Measurements from ENCODE around the gene TAPBP.
"Not testable (repeated sequence)": the region's sequence is repeated elsewhere in the genome, so short reads cannot be mapped to it uniquely, and the experiment has no call there.

Gene TAPBP

GRCh38 chr6:33296797-33297405, 17.0 kb downstream of the TAPBP start:
- DNase-seq (ENCODE audit: low read depth, low spot score) = no peak

DNA sequence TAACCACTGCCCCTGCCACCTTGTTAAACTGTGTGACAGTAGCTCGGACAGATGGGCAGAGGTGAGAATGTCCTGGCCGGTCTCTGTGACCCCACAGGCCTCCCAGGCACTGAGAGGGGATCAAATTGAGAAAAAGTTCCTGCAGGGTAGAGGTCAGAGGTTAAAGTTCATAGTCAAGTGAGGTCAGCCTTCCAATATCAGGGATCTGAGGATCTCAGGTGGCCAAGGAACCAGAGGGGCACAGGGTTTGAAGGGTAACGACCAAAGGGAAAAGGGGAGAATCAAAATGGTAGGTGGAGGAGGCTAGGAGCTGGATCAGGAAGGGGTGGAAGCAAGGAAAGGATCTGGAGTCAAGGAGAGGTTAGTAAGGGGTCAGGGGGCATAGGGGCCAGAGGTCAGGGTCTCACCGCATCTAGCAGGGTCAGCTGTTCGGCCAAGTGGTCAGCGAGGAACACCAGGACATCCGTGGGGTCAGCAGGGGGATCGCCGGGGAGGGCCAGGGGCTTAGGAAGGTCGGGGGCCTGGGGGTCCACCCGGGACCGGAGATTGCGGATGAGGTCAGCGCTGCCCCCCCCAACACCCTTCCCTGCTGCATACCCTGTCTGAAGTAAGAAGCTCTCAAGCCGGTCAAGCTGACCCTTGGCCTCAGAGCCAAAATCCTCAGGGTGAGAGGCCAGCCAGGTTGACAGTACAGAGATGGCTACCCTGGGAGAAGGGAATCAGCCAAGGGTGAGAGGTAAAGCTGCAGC, 18.1 kb downstream of the TAPBP start:
- DNase-seq (ENCODE audit: low read depth, low spot score) = no peak

DNA sequence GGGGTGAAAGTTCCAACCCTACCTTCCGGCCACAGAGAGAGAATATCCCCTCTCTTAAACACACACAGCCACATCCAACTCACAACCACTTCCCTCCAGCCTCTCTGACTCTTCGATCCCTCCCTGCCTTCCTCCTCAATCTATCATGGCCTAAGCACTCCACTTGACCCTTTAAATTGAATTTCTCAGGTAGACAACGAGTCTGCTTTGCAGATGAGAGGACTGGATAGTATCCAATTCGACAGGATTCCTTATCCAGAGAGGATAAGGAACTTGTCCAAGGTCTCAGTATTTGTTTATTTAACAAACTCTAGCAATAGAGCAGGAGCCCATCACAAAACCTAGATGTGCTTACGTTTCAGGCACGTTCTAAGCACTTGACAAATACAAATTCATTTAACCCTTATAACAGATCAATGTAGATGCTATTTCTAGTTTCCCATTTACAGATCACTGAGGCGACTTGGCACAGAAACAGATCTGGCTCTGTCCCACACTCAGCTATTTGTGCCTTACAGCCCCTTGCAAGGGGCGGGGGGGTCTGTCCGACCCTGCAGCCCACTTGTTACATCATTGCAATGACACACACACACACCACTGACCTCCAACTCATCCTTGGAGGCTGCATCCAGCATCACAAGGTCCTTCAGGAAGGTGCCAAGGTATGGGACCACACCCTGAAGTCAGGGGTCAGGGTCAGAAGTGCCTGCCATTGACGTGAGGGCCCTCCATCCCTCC, 19.6 kb downstream of the TAPBP start:
- no peak for DNase-seq (ENCODE audit: low read depth, low spot score)

GRCh38 chr6:33292996-33293682, 20.7 kb downstream of the TAPBP start:
- no peak for DNase-seq (ENCODE audit: low read depth, low spot score)

DNA sequence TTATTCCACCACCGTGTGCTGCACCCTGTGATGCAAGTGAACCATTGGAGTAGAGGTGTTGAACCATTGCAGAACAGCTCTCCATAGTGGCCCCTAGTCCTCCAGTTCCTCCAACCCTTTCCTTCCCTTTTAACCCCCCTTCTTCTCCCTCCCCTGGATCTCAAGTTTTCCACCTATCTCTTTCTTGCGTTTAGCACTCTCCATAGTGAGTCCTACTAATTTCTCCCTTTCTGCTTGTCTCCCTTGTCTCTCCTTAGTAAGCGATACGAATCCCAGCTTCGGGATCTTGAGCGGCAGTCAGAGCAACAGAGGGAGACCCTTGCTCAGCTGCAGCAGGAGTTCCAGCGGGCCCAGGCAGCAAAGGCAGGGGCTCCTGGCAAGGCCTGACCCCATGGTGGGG, 23.4 kb downstream of the TAPBP start:
- DNase-seq (ENCODE audit: low read depth, low spot score) = no peak

GRCh38 chr6:33289784-33290315, 24.0 kb downstream of the TAPBP start:
- DNase-seq (ENCODE audit: low read depth, low spot score) = no peak

DNA sequence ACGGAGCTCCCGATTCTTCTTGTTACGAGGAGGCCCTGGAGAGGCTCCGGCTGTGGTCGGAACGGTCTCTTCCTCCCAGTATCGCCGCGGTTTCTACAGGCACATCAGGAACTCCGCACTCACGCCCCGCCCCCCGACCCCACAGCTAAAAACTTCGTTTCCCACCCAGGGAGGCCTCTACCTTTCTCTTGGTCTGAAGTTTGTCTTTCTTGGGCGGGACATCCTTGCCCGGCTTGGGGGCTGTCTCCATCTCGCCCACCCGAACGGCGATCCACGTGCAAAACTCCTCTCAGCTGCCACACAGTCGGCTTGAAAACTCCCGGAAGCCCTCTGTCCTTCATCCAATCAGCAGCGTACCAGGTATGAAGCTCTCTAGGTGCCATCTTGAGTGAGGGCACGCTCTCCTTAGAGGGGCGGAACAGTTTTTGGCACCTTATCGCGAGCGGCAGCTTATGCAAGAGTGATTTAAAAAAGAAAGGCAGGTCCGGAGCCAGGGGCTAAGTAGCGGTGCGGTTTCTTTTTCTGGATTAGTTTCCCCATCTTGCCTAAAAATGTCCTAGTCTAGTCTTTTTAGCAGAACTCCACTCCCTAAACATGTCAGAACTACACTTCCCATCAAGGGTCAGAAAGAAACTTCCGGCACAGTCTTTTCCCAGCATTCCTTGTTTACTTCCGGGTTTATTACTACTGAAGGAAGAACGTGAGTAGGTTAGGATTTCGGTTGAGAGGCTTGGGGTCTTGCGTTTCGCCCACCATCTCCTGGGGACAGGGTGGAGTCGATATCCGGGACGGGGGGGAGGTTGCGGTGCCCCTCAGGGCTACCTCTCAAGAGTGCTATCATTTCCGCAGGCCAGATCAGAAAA, 24.7 kb downstream of the TAPBP start, which contains the start of the genes PFDN6 and WDR46:
Gene PFDN6, plus strand, starts transcription at position 681 of the 863 bp plus-strand sequence. CDS start 256 bp downstream, outside the sequence.
Gene WDR46, minus strand, starts transcription at position 319 of the 863 bp plus-strand sequence. Its CDS starts 69 bp downstream, at position 250.
- DNase-seq (ENCODE audit: low read depth, low spot score) = peak; percentile 92

- DNase-seq (ENCODE audit: low read depth, low spot score) = no peak
Observed at GRCh38 chr6:33288141-33288920, 25.5 kb downstream of the TAPBP start.

- no peak for DNase-seq (ENCODE audit: low read depth, low spot score)
Observed at GRCh38 chr6:33286946-33287914, 26.6 kb downstream of the TAPBP start.

DNA sequence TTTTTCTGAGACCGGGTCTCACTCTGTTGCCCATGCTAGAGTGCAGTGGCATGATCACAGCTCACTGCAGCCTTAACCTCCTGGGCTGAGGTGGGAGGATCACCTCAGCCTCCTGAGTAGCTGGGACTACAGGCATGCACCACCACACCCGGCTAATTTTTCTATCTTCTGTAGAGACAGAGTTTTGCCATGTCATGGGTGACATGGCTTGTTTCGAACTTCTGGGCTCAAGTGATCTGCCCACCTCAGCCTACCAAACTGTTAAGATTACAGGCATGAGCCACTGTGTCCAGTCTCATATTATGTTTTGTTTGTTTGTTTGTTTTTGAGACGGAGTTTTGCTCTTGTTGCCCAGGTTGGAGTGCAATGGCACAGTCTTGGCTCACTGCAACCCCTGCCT, 28.7 kb downstream of the TAPBP start:
- DNase-seq (ENCODE audit: low read depth, low spot score) = not testable (repeated sequence)

GRCh38 chr6:33280539-33280938, 33.3 kb downstream of the TAPBP start:
- no peak for DNase-seq (ENCODE audit: low read depth, low spot score)

- DNase-seq (ENCODE audit: low read depth, low spot score) = peak; percentile 65
Observed at GRCh38 chr6:33279971-33280511, 33.8 kb downstream of the TAPBP start.

GRCh38 chr6:33279257-33279695, 34.6 kb downstream of the TAPBP start:
- no peak for DNase-seq (ENCODE audit: low read depth, low spot score)

- DNase-seq (ENCODE audit: low read depth, low spot score) = no peak
Observed at GRCh38 chr6:33278810-33279209, 35.1 kb downstream of the TAPBP start.

- no peak for DNase-seq (ENCODE audit: low read depth, low spot score)
Observed at GRCh38 chr6:33278392-33278741, 35.5 kb downstream of the TAPBP start.

- DNase-seq (ENCODE audit: low read depth, low spot score) = no peak
Observed at GRCh38 chr6:33277663-33278391, 36.1 kb downstream of the TAPBP start.

DNA sequence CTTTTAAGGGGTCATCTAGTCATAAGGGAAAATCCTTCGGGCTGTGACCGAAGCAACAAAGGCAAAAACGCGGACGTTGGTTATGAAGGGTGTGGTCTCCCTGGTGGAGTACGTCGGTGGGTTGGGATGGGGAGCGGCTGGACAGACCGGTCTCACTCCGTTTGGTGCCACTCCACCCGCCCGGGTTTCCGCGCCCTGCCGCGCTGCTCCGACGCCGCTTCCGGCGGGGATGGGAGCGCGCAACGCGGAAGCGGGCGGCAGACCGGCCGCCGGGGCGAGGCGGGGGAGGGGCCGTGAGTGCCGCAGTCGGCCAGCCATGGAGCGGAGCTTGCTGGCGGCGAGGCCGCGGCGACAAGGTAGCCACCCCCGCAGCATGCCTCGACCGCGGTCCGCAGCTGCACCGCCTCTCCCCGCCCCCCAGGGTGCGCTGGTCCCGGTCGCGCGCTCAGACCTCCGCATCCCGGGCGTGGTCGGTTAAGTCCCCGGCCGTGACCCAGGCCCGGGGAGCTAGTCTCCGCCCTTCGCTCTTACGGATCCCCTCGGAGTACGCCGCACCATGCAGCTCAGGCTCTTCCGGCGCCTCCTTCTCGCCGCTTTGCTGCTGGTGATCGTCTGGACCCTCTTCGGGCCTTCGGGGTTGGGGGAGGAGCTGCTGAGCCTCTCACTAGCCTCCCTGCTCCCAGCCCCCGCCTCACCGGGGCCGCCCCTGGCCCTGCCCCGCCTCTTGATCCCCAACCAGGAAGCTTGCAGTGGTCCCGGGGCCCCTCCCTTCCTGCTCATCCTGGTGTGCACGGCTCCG, 36.8 kb downstream of the TAPBP start, which contains the start of gene B3GALT4:
Gene B3GALT4, plus strand, starts transcription at position 260 of the 799 bp plus-strand sequence. Its CDS starts 297 bp downstream, at position 557.
- DNase-seq (ENCODE audit: low read depth, low spot score) = peak; percentile 85
